Esophagus (tissue), 2 donors: ENCODE measurements around the gene SLC24A3. TPM values are rescaled to one million over a fixed set of nuclear protein-coding genes. Genes with fewer than 3 reads are reported as not detected.

ENCODE experiments used
- H3K27ac ChIP-seq, 2 donors: one replicate each; pipeline ENCODE4 v1.5.1; 2013; ENCODE audit warnings: low read depth in 2 of 2, mild to moderate bottlenecking in 2 of 2, inconsistent platforms in 1 of 2, low read length in 1 of 2, moderate library complexity in 1 of 2
- H3K27me3 ChIP-seq, 2 donors: one replicate each; pipeline ENCODE4 v1.6.1; 2013; ENCODE audit warnings: low read length in 2 of 2, control low read depth in 1 of 2, mild to moderate bottlenecking in 1 of 2; ENCODE audit not compliant: insufficient read depth in 2 of 2, control insufficient read depth in 1 of 2
- H3K36me3 ChIP-seq, 2 donors: one replicate each; pipeline ENCODE4 v1.6.1; 2013; ENCODE audit warnings: low read length in 1 of 2; ENCODE audit not compliant: control insufficient read depth in 2 of 2, insufficient read depth in 2 of 2
- H3K4me1 ChIP-seq, 2 donors: one replicate each; pipeline ENCODE4 v1.6.1; 2013; ENCODE audit warnings: low read length in 1 of 2; ENCODE audit not compliant: control insufficient read depth in 2 of 2, insufficient read depth in 2 of 2
- H3K4me3 ChIP-seq, 2 donors: one replicate each; pipeline ENCODE4 v1.5.1; 2013; ENCODE audit warnings: low read length in 2 of 2, mild to moderate bottlenecking in 2 of 2, low read depth in 1 of 2, moderate library complexity in 1 of 2
- H3K9me3 ChIP-seq, 2 donors: one replicate each; pipeline ENCODE4 v1.6.1; 2013; ENCODE audit warnings: mild to moderate bottlenecking in 2 of 2, low read depth in 1 of 2, low read length in 1 of 2, moderate library complexity in 1 of 2; ENCODE audit not compliant: control insufficient read depth in 2 of 2, insufficient read depth in 1 of 2
- WGBS, 2 donors: extraction: QIAGEN DNeasy Blood & Tissue Kit; methylation state at CpG; one replicate each; pipeline ENCODE4 v1.1.7; 2013; 5-methylcytosine and 5-hydroxymethylcytosine counted together
- polyA plus RNA-seq, 2 donors: library from polyadenylated mRNA; stranded (reverse); fragments of 200-250 nt; gene quantifications; one replicate each; pipeline ENCODE4 v1.2.3, GENCODE V29; 2013
- donor health status: healthy with polysubstance abuse.
- donor health status: Bipolar disorder and iron deficiency.

The SLC24A3 gene
- polyA plus RNA-seq, 2 donors: 6.5 to 7.3 TPM

DNA sequence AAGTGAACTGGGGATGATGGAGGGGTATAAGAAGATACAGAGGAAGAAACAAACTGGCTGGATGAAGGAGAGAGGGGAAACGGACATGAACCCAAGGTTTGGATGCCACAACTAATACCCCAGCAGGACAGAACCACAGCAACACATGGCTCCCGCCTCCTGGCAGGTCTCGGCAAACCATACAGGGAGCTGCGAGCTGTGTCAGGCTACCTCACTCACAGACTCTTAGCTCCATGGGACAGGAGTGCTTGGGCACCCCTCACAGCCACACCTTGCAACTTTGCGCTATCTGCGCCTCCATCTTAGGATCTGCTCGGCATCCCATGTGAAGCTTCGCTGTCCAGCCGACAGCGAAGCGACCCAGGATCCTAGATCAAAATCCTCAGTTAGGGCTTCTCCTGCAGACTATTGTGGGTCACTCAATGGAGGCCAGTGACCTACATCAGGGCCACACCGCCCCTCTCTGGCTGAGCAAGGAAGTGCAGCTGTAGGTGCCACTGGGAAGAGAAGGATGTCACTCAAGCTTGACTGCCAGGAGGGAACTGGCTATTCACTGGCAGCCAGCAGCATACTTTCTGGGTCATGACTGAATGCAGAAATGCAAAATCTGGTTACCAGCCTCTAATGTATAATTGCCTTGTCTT is 371.2 kb downstream of the SLC24A3 start:
- H3K36me3 ChIP-seq: no peaks in the 10 kb centered on the region
- H3K4me3 ChIP-seq: no peak overlapping the region
- 55 to 65% methylated on average over 12 of the region's 12 CpGs for WGBS, 2 donors
- no peaks in the 10 kb centered on the region for H3K27me3 ChIP-seq
- no peaks in the 10 kb centered on the region for H3K4me1 ChIP-seq
- H3K27ac ChIP-seq: no peak overlapping the region
- H3K9me3 ChIP-seq: no peaks in the 10 kb centered on the region

DNA sequence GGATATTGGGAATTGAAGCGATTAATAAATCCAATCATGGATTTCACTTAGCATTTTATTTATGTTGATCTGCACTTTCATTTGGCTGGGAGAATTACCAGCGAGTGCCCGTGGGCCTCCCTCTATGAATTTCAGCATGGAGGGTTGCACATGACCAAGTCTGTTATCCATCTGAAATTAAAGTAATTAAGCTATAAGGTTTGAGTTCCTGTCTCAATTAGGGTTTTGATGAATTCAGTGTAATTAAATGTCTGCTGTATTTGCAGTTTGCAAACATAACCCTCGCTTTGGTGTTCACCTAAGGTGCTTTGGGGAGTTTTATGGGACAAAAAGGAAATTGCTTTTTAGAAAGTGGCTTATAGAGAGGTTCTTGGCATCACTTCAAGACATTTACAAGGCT is 375.8 kb downstream of the SLC24A3 start:
- Histone ChIP-seq H3K27ac (no peak overlapping the region), H3K27me3 (no peaks in the 10 kb centered on the region), H3K4me1 (no peaks in the 10 kb centered on the region), H3K36me3 (no peaks in the 10 kb centered on the region), H3K4me3 (no peak overlapping the region), H3K9me3 (no peaks in the 10 kb centered on the region)
- WGBS, 2 donors: 76 to 87% methylated on average over 4 of the region's 4 CpGs

DNA sequence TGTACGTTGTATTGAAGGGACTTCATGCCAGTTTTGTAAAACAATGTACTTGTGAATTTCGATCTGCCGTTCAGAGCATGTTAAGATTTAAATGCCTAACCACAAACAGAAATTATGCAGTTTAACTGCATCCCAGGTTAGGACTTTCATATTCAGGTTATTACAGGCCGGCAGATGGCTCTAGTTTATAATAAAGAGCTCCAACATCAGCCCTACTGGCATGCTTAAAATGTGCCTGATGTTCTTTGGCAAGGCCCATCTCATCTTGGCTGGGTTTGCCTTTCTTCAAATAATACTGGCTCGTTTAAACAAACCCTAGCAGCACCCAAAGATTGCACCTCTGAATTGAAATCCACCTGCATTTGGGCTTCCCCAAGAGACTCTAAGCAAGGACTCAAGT is 376.3 kb downstream of the SLC24A3 start:
- H3K4me1 ChIP-seq: no peaks in the 10 kb centered on the region
- H3K4me3 ChIP-seq: no peak overlapping the region
- no peaks in the 10 kb centered on the region for H3K27me3 ChIP-seq
- peaks cover 0 to 2% of the 10 kb centered on the region in 2 donors for H3K36me3 ChIP-seq
- no peak overlapping the region for H3K27ac ChIP-seq
- WGBS, 2 donors: 34 to 38% methylated on average over 5 of the region's 5 CpGs
- no peaks in the 10 kb centered on the region for H3K9me3 ChIP-seq

DNA sequence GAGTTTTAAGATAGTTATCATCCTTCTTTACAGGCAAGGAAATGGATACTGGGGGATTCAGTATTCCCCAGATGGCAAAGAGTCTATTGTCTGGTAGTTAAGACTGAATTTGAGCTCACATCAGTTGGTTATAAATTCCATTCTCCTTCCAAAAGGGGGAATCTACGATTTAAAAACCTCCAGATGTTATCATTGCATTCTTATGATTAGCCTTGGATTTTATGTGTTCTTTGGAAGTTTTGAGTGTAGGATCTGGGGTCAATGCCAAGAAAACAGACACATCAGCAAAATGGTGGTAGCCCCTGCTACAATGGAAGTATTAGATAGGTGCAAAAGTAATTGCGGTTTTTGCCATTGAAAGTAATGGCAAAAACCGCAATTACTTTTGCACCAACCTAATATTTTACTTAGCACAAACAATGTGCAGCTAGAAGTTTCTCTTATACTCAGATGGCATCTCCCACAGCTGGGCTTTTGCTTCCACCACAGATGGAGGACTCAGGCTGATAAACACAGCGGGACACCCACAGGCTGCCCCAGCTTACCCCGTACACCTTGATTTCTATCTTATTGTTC is 377.4 kb downstream of the SLC24A3 start:
- H3K36me3 ChIP-seq: peaks cover 0 to 2% of the 10 kb centered on the region in 2 donors
- H3K27me3 ChIP-seq: no peaks in the 10 kb centered on the region
- no peaks in the 10 kb centered on the region for H3K9me3 ChIP-seq

DNA sequence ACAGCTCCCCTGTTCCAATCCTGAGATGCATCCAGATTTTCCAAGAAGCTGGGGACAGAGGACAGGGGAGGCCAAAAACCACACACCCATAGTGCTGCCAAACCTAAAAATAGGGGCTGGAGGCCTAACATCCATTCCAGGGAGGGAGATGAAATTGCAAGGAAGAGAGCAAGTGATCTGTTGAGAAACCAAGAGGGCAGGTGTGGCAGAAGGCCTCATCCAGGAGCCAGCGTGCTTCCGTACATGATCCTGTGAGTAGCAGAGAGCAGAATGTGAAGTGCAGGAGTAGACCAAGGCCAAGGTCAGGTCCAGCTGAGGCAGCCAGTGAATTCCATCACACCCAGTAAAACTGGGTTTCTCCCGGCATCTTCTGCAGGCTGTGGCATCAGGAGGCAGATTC is 377.9 kb downstream of the SLC24A3 start:
- peaks cover 0 to 2% of the 10 kb centered on the region in 2 donors for H3K36me3 ChIP-seq
- WGBS, 2 donors: 82 to 92% methylated on average over 3 of the region's 3 CpGs
- no peaks in the 10 kb centered on the region for H3K4me1 ChIP-seq

More for the DNA sequence above, 377.4 kb downstream of the SLC24A3 start:
- no peak overlapping the region for H3K27ac ChIP-seq
- WGBS, 2 donors: 89 to 90% methylated on average over 5 of the region's 5 CpGs
- H3K4me1 ChIP-seq: no peaks in the 10 kb centered on the region
- no peak overlapping the region for H3K4me3 ChIP-seq

DNA sequence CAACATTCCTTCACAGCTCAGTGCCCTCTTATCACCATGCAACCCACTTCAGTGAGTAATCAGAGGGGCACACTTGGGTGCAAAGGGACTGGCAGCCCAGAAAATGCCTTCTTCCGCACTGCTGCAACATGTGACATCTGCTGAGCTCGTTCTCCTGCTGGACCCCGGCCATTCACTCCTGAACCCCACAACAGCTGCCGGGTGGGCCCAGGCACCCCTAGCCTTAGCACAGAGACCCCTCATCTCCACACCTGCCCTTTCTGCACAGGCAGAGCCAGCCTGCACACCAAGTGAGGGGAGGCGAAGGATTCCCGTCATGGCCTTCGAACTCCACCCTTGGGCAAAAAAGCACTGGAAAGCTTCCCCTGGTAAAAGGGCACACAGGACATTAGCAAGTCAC is 381.3 kb downstream of the SLC24A3 start:
- no peaks in the 10 kb centered on the region for H3K27me3 ChIP-seq

More for the DNA sequence above, 377.9 kb downstream of the SLC24A3 start:
- Histone ChIP-seq H3K27ac (no peak overlapping the region), H3K27me3 (no peaks in the 10 kb centered on the region), H3K9me3 (no peaks in the 10 kb centered on the region), H3K4me3 (no peak overlapping the region)

DNA sequence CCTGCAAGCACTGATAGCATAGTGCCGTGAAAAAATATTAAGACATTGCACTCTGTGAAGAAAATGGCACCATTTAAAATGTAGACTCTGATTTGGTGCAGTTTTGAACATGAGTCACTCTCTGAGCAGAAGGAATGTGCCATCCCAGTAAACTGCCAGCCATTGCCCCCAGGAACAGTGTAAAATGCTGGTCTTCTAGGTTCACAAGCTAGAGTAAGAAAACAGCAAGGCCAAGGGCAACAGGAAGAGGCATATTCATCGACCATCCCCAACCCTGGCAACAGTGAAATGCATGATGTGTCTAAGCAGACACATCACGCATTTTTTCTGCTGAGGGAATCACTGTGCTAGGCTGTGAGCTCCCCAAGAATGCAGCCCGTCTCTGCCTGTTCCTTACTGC is 382.5 kb downstream of the SLC24A3 start:
- H3K4me3 ChIP-seq: no peak overlapping the region
- peaks cover 0 to 2% of the 10 kb centered on the region in 2 donors for H3K36me3 ChIP-seq
- H3K27me3 ChIP-seq: no peaks in the 10 kb centered on the region
- no peak overlapping the region for H3K27ac ChIP-seq
- no peaks in the 10 kb centered on the region for H3K9me3 ChIP-seq
- WGBS, 2 donors: 76 to 85% methylated on average over 4 of the region's 4 CpGs
- H3K4me1 ChIP-seq: no peaks in the 10 kb centered on the region

More for the DNA sequence above, 381.3 kb downstream of the SLC24A3 start:
- no peaks in the 10 kb centered on the region for H3K9me3 ChIP-seq
- WGBS, 2 donors: 94% methylated on average over 7 of the region's 7 CpGs
- H3K4me1 ChIP-seq: no peaks in the 10 kb centered on the region
- no peak overlapping the region for H3K4me3 ChIP-seq
- H3K36me3 ChIP-seq: peaks cover 0 to 2% of the 10 kb centered on the region in 2 donors
- no peak overlapping the region for H3K27ac ChIP-seq

DNA sequence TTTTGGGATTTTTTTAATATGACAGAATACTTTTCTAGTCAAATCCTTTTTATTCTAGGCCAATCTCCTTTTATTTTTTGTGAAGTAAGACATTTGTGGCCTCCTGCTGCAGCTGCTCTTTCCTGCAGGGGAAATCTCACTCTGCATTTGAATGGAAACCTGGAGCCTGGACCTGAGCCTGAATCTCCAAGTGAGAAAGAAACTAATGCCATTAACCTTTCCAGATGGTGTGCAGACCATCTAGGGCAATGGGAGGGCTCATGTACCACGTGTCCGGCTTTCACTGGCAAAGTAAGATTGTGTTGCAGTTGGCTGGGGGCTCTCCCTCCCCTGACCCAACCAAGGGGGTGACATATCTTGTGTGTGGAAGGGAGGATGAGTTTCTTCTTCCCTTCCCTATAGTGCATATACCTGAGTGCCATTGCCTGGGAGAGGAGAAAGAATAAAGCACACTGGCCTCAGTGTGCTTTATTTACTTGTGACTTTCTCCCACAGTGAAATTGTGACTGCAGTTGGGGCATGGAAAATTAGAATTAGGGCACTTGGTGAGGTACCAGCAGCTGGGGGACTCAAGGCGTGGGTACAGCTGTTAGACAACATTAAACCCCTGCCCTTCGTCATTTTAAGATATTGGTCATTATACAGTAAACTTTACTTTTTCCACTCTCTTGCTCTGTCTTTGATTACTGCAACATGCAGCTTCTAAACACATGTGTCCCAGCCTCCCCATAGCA is 385.8 kb downstream of the SLC24A3 start:
- H3K27ac ChIP-seq: no peak overlapping the region
- no peaks in the 10 kb centered on the region for H3K9me3 ChIP-seq
- no peaks in the 10 kb centered on the region for H3K27me3 ChIP-seq
- peaks cover 0 to 2% of the 10 kb centered on the region in 2 donors for H3K36me3 ChIP-seq
- H3K4me1 ChIP-seq: no peaks in the 10 kb centered on the region
- WGBS, 2 donors: 62 to 71% methylated on average over 4 of the region's 4 CpGs
- no peak overlapping the region for H3K4me3 ChIP-seq

DNA sequence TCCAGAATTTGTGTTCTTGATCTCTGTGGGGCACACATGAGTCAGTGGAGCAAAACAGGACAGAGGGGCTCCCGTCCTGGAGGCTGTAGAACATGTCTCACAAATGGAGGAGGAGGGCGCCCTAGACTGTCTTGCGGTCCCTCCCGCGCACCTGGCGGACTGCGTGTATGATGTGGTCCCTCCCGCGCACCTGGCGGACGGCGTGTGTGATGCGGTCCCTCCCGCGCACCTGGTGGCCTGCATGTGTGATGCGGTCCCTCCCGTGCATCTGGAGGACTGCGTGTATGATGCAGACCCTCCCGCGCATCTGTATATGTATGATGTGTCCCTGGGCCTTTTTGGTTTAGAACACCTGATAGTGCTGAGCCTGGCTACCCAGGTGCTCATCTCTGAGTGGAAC is 386.8 kb downstream of the SLC24A3 start:
- 96% methylated on average over 20 of the region's 20 CpGs for WGBS, 2 donors
- Histone ChIP-seq H3K27ac (no peak overlapping the region), H3K27me3 (no peaks in the 10 kb centered on the region), H3K36me3 (no peaks in the 10 kb centered on the region), H3K9me3 (no peaks in the 10 kb centered on the region), H3K4me3 (no peak overlapping the region), H3K4me1 (no peaks in the 10 kb centered on the region)
